HL-60 (cell line): ENCODE results near the gene ORMDL1.
A peak's percentile ranks its signal among the peaks of the same experiment; 100 is the strongest.

ENCODE experiments used
- DNase-seq, 2 experiments: peaks; one replicate each; pipeline ENCODE4 v3.0.0-alpha.2; 2010 to 2020; ENCODE audit warnings: low read depth in 1 of 2, low spot score in 1 of 2
- H3K27ac ChIP-seq: fragments of 250-450 bp; sonication (Bioruptor Pico); replicated peaks from 2 replicates; pipeline ENCODE4 v1.5.1; 2020; ENCODE audit warnings: mild to moderate bottlenecking, moderate library complexity
- H3K27me3 ChIP-seq: fragments of 250-450 bp; sonication (Bioruptor Pico); 2 replicates; pipeline ENCODE4 v1.5.1; 2021; ENCODE audit warnings: mild to moderate bottlenecking, moderate library complexity; ENCODE audit not compliant: insufficient read depth, poor library complexity, severe bottlenecking
- H3K4me3 ChIP-seq: replicated peaks from 2 replicates; pipeline ENCODE4 v1.5.1; 2011; ENCODE audit warnings: mild to moderate bottlenecking, control low read depth, low read length; ENCODE audit not compliant: insufficient read depth
- GABPA ChIP-seq: IDR thresholded peaks from 2 replicates; pipeline ENCODE4 v1.6.1; 2012; ENCODE audit warnings: low read depth
- POLR2AphosphoS5 ChIP-seq: IDR thresholded peaks from 2 replicates; pipeline ENCODE4 v1.6.1; 2012; ENCODE audit warnings: low read depth
- SPI1 ChIP-seq: IDR thresholded peaks from 2 replicates; pipeline ENCODE4 v1.6.1; 2012; ENCODE audit warnings: low read depth, mild to moderate bottlenecking, borderline replicate concordance
- TF ChIP-seq, protein P1 (sequence below): IDR thresholded peaks from 2 replicates; pipeline ENCODE4 v1.6.1; 2012; ENCODE audit warnings: low read depth; ENCODE audit not compliant: insufficient replicate concordance
- TF ChIP-seq, protein P2 (sequence below): IDR thresholded peaks from one replicate; pipeline ENCODE4 v1.5.1; 2011; ENCODE audit warnings: low read length, control low read depth, inconsistent platforms; ENCODE audit not compliant: insufficient read depth

Gene ORMDL1

DNA sequence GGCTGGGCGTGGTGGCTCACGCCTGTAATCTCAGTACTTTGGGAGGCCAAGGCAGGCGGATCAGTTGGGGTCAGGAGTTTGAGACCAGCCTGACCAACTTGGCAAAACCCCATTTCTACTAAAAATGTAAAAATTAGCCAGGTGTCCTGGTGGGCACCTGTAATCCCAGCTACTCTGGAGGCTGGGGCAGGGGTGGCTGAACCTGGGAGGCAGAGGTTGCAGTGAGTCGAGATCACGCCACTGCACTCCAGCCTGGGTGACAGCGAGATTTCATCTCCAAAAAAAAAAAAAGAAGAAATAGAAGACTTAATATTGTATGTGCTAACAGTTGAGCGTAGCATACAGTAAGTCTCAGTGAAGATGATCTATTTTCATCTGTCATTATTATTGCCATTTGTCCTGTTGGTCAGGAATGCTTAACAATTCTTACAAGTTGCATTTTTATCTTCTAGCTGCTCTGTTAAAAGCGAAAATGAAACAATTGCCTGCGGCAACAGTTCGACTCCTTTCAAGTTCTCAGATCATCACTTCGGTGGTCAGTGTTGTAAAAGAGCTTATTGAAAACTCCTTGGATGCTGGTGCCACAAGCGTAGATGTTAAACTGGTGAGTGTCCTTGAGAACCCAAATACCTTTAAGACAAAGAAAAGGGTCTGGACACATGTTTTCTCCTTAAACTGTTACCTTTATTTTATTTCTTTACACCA is 7.4 kb upstream of the ORMDL1 start:
- DNase-seq, result no peak
- no peaks in the 10 kb centered on the region for H3K27me3 ChIP-seq
- TF ChIP-seq GABPA, result no peak
- TF ChIP-seq, protein P1, sequence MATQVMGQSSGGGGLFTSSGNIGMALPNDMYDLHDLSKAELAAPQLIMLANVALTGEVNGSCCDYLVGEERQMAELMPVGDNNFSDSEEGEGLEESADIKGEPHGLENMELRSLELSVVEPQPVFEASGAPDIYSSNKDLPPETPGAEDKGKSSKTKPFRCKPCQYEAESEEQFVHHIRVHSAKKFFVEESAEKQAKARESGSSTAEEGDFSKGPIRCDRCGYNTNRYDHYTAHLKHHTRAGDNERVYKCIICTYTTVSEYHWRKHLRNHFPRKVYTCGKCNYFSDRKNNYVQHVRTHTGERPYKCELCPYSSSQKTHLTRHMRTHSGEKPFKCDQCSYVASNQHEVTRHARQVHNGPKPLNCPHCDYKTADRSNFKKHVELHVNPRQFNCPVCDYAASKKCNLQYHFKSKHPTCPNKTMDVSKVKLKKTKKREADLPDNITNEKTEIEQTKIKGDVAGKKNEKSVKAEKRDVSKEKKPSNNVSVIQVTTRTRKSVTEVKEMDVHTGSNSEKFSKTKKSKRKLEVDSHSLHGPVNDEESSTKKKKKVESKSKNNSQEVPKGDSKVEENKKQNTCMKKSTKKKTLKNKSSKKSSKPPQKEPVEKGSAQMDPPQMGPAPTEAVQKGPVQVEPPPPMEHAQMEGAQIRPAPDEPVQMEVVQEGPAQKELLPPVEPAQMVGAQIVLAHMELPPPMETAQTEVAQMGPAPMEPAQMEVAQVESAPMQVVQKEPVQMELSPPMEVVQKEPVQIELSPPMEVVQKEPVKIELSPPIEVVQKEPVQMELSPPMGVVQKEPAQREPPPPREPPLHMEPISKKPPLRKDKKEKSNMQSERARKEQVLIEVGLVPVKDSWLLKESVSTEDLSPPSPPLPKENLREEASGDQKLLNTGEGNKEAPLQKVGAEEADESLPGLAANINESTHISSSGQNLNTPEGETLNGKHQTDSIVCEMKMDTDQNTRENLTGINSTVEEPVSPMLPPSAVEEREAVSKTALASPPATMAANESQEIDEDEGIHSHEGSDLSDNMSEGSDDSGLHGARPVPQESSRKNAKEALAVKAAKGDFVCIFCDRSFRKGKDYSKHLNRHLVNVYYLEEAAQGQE, result no peak
- TF ChIP-seq SPI1, result no peak
- no peak for TF ChIP-seq POLR2AphosphoS5
- TF ChIP-seq, protein P2, sequence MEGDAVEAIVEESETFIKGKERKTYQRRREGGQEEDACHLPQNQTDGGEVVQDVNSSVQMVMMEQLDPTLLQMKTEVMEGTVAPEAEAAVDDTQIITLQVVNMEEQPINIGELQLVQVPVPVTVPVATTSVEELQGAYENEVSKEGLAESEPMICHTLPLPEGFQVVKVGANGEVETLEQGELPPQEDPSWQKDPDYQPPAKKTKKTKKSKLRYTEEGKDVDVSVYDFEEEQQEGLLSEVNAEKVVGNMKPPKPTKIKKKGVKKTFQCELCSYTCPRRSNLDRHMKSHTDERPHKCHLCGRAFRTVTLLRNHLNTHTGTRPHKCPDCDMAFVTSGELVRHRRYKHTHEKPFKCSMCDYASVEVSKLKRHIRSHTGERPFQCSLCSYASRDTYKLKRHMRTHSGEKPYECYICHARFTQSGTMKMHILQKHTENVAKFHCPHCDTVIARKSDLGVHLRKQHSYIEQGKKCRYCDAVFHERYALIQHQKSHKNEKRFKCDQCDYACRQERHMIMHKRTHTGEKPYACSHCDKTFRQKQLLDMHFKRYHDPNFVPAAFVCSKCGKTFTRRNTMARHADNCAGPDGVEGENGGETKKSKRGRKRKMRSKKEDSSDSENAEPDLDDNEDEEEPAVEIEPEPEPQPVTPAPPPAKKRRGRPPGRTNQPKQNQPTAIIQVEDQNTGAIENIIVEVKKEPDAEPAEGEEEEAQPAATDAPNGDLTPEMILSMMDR, result no peak
- H3K4me3 ChIP-seq, result no peak overlapping the region
- H3K27ac ChIP-seq, result no peak overlapping the region

DNA sequence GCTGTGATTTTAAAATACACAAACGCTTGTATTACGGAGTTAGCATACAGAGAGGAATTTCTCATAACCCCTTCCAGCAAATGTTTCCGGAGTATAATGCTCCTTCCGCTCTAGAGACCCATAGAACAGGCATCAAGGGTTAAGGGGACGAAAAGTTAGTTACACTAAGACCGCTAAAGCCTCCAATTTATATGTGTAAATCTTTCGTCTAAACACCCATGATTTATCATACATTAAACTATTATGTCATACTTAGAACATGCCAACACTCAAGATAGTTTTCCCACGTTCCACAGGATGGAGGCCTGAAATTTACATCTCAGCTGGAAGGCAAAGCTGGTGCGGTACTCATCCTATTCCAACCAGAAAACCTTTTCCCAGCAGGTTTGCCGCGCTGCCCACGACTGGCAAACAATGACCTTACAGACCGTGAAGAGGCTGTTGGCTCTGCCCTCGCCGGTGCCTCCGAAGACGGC is 650 bp downstream of the ORMDL1 start:
- peak in 1 of 2 experiments; percentile 17 for DNase-seq
- TF ChIP-seq SPI1 (no peak), GABPA (peak; percentile 82)
- Histone ChIP-seq H3K4me3 (peak overlapping the region; percentile 92), H3K27ac (peak overlapping the region; percentile 88), H3K27me3 (no peaks in the 10 kb centered on the region)

DNA sequence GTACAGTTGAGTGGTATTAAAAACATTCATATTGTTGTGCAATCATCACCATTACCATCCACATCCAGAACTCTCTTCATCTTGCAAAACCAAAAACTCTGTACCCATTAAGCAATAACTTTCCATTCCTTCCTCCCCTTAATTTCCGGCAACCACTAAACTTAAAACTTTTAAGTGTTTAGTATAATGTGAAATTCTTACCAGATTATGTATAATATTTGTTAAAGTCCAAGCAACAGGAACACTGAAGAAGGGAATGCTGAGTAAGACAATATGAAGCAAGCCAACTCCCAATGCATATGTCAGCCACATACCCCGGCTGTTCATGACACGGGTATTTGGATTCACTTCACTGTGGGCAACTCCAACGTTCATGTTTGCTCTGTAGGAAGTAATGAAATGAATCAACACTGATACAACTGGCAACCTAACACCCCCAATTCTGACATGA is 1.9 kb downstream of the ORMDL1 start:
- DNase-seq, result peak; percentile 63 to 68
- H3K27ac ChIP-seq, result peak overlapping the region; percentile 88

More for the DNA sequence above, 1.9 kb downstream of the ORMDL1 start:
- TF ChIP-seq GABPA (no peak), SPI1 (no peak), POLR2AphosphoS5 (no peak; the same call in 1 of the 2 replicates)
- TF ChIP-seq, protein P2, result no peak
- TF ChIP-seq, protein P1, result no peak
- Histone ChIP-seq H3K4me3 (peak overlapping the region; percentile 92), H3K27me3 (no peaks in the 10 kb centered on the region)
